Nephron (organoid): ENCODE measurements around the gene PLXNA4.
"Not testable (repeated sequence)": the region's sequence is repeated elsewhere in the genome, so short reads cannot be mapped to it uniquely, and the experiment has no call there.

Experiments used
- H3K27ac Mint-ChIP-seq, 3 experiments: 2 replicates each; pipeline ENCODE4 v1.8.0; 2020; ENCODE audit warnings: mixed read lengths in 3 of 3, mild to moderate bottlenecking in 2 of 3, moderate library complexity in 1 of 3
- H3K27me3 Mint-ChIP-seq: 2 replicates; pipeline ENCODE4 v1.8.0; 2021; ENCODE audit warnings: low read depth, mild to moderate bottlenecking, moderate library complexity, mixed read lengths
- H3K36me3 Mint-ChIP-seq: 2 replicates; pipeline ENCODE4 v1.8.0; 2020; ENCODE audit warnings: low read depth, mixed read lengths
- H3K4me1 Mint-ChIP-seq: 2 replicates; pipeline ENCODE4 v1.8.0; 2020; ENCODE audit warnings: mixed read lengths
- H3K4me3 Mint-ChIP-seq, 3 experiments: 2 replicates each; pipeline ENCODE4 v1.8.0; 2020; ENCODE audit warnings: mild to moderate bottlenecking in 3 of 3, mixed read lengths in 3 of 3, moderate library complexity in 2 of 3
- H3K9me3 Mint-ChIP-seq: 2 replicates; pipeline ENCODE4 v1.8.0; 2020; ENCODE audit warnings: mixed read lengths
- TF ChIP-seq, protein P1 (sequence below), 3 experiments: fragments of 200-600 bp; sonication (generic); IDR thresholded peaks; one replicate each; pipeline ENCODE4 v1.5.0; 2021; ENCODE audit warnings: antibody characterized with exemption in 3 of 3; ENCODE audit not compliant: unreplicated experiment in 3 of 3

PLXNA4 gene

DNA sequence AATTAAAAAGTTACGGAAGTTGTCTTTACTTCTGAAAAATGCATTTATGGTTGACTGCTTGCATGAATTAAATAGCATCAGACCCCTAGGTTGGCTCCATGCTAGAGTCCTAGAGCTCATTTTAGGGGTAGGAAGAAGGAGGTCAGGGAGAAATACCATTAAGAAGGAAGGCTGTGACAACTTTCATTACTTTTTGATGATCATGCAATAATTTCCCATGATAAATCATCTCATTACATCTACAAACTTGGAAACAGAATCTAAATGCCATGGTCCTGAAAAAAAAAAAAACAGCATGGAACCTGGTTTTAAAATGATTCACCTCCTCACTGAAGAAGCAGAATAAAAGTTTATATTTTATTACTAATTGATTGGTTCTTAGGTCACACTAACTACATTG is 20.3 kb upstream of the PLXNA4 start:
- Mint-ChIP-seq H3K27ac (no peak overlapping the region), H3K4me1 (no peaks in the 10 kb centered on the region), H3K36me3 (no peaks in the 10 kb centered on the region), H3K9me3 (no peaks in the 10 kb centered on the region), H3K4me3 (no peak overlapping the region), H3K27me3 (peaks cover 15% of the 10 kb centered on the region)
- TF ChIP-seq, protein P1, sequence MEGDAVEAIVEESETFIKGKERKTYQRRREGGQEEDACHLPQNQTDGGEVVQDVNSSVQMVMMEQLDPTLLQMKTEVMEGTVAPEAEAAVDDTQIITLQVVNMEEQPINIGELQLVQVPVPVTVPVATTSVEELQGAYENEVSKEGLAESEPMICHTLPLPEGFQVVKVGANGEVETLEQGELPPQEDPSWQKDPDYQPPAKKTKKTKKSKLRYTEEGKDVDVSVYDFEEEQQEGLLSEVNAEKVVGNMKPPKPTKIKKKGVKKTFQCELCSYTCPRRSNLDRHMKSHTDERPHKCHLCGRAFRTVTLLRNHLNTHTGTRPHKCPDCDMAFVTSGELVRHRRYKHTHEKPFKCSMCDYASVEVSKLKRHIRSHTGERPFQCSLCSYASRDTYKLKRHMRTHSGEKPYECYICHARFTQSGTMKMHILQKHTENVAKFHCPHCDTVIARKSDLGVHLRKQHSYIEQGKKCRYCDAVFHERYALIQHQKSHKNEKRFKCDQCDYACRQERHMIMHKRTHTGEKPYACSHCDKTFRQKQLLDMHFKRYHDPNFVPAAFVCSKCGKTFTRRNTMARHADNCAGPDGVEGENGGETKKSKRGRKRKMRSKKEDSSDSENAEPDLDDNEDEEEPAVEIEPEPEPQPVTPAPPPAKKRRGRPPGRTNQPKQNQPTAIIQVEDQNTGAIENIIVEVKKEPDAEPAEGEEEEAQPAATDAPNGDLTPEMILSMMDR (IDR thresholded peaks at IDR 0.05; ENCODE audit: unreplicated experiment in 3 of 3), result no peak

DNA sequence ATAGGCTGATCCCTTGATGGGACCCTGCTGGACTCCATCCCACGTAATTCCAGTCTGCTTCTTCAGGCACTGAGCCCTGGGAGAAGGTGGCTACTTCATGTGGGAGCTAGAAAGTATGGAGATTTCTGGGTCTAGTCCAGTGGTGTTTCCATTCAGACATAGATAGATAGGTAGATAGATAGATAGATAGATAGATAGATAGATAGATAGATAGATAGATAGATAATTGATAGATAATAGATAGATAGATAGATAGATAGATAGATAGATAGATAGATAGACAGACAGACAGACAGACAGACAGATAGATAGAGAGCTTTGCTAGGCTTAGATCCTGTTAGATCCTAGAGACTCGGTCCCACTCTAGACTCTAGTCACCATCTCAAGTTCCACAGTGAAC is 18.5 kb upstream of the PLXNA4 start:
- not testable (repeated sequence) for H3K36me3 Mint-ChIP-seq, H3K27ac Mint-ChIP-seq, H3K9me3 Mint-ChIP-seq, H3K4me3 Mint-ChIP-seq, H3K4me1 Mint-ChIP-seq
- H3K27me3 Mint-ChIP-seq, result peaks cover 17% of the 10 kb centered on the region

DNA sequence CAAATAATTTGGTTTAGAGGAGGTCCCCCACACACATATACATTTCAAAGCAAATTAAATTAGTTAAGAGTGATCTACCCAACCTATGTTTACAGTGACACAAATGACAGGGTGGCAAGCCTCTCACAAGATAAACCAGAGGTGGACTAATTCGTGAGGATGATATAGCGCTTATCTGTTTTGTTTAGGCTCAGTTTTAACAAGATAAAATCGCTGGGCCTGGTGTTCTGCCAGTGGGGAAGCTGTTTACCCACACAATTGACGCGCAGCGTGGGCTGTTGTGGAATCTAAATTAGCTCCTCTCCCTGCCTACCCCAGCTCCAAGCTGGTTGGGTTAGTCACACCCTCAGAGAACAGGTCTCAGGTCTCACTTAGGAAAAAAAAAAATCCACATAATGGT is 16.7 kb upstream of the PLXNA4 start:
- Mint-ChIP-seq H3K9me3 (no peaks in the 10 kb centered on the region), H3K27me3 (peaks cover 20% of the 10 kb centered on the region), H3K36me3 (no peaks in the 10 kb centered on the region), H3K4me1 (no peaks in the 10 kb centered on the region), H3K4me3 (no peak overlapping the region), H3K27ac (no peak overlapping the region)
- TF ChIP-seq, protein P1 (IDR thresholded peaks at IDR 0.05; ENCODE audit: unreplicated experiment in 3 of 3), result no peak

DNA sequence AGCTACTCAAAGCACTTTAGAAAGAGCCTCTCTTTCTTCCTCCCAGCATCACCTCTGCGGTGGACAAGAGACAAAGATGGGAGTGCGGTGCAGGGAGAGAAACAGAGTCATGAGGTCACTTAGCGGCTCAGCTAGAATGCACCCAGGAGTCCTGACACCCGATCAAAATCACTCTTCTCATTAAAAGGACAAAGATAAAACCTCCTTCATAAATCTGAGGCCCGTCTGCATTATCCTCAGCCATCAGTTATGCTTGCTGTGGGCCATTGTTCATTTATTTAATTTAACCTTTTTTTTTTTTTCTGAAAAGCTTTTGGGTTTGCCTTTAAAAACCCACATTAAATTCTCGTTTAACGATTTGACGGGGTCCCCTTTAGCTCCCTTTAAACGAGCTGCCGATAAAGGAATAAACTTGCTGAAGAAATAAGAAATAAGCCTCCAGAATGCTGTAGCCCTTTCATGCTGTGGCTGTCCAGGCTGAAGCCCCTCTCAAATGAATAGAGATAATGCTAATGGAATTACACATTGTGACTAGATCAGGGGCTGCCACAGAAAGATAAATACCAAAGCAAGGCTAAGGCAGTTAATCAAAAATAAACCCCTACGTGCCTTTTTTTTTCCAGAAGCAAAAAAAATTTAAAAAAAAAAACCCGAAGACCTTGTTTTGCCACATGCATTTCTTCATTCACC is 16.1 kb upstream of the PLXNA4 start:
- Mint-ChIP-seq H3K27ac (no peak overlapping the region), H3K4me1 (no peaks in the 10 kb centered on the region), H3K36me3 (no peaks in the 10 kb centered on the region), H3K27me3 (peaks cover 23% of the 10 kb centered on the region), H3K9me3 (no peaks in the 10 kb centered on the region), H3K4me3 (no peak overlapping the region)
- TF ChIP-seq, protein P1 (IDR thresholded peaks at IDR 0.05; ENCODE audit: unreplicated experiment in 3 of 3), result no peak

DNA sequence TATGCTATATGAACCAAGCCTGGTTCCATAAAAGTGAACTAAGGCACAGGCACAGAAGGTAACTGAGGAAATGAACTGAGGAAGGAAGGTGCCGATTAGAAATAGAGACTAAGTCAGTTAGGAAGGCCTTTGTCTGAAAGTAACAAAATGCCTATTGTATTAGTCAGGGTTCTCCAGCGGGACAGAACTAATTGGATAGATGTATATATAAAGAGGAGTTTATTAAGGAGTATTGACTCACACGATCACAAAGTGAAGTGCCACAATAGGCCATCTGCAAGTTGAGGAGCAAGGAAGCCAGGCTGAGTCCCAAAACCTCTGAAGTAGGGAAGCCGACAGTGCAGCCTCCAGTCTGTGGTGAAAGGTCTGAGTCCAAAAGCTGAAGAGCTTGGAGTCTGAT is 13.9 kb upstream of the PLXNA4 start:
- Mint-ChIP-seq H3K27ac (no peak overlapping the region), H3K4me3 (no peak overlapping the region), H3K4me1 (peaks cover 2% of the 10 kb centered on the region), H3K9me3 (no peaks in the 10 kb centered on the region), H3K36me3 (no peaks in the 10 kb centered on the region), H3K27me3 (peaks cover 37% of the 10 kb centered on the region)
- TF ChIP-seq, protein P1 (IDR thresholded peaks at IDR 0.05; ENCODE audit: unreplicated experiment in 3 of 3), result no peak

DNA sequence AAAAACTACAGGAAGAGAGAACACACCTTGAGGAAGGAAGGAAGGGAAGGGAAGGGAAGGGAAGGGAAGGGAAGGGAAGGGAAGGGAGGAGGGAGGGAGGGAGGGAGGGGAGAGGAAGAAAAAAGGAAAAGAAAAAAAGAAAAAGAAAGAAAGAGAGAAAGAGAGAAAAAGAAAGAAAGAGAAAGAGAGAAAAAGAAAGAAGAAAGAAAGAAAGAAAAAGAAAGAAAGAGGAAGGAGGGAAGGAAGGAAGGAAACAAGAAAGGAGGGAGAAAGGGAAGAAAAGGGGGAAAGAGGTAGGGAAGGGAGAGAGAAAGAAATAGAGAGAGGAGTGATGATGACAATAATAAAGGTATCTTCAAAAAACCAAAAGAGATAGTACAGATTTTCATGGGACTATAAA is 12.3 kb upstream of the PLXNA4 start:
- TF ChIP-seq, protein P1 (IDR thresholded peaks at IDR 0.05; ENCODE audit: unreplicated experiment in 3 of 3), result no peak
- H3K36me3 Mint-ChIP-seq, result no peaks in the 10 kb centered on the region
- no peaks in the 10 kb centered on the region for H3K9me3 Mint-ChIP-seq
- H3K27me3 Mint-ChIP-seq, result peaks cover 51% of the 10 kb centered on the region
- H3K4me1 Mint-ChIP-seq, result peaks cover 7% of the 10 kb centered on the region
- no peak overlapping the region for H3K27ac Mint-ChIP-seq
- H3K4me3 Mint-ChIP-seq, result no peak overlapping the region
